Stimulated activated naive CD8-positive, alpha-beta T cell treated with anti-CD3 and anti-CD28 coated beads, Interleukin-15, amount 100 ng/mL, for 72 hours (primary cell): ENCODE results near the gene ZNF618.

Source experiments
- ATAC-seq: fragments of 150-1000 bp; cut with Tn5 transposase; 2 replicates; pipeline ENCODE4 v1.10.0; 2021; ENCODE audit warnings: mild to moderate bottlenecking, moderate library complexity
- DNase-seq, 2 donors: peaks; one replicate each; pipeline ENCODE4 v3.0.0; 2021 to 2022
- H3K27ac Mint-ChIP-seq, 2 donors: one replicate each; pipeline ENCODE4 v1.8.0; 2022; ENCODE audit warnings: mild to moderate bottlenecking in 2 of 2, mixed read lengths in 2 of 2, moderate library complexity in 2 of 2
- H3K27me3 Mint-ChIP-seq: one replicate; pipeline ENCODE4 v1.8.0; 2022; ENCODE audit warnings: mixed read lengths
- H3K4me1 Mint-ChIP-seq: one replicate; pipeline ENCODE4 v1.8.0; 2022; ENCODE audit warnings: mild to moderate bottlenecking, mixed read lengths
- H3K4me3 Mint-ChIP-seq, 2 donors: one replicate each; pipeline ENCODE4 v1.8.0; 2022; ENCODE audit warnings: mild to moderate bottlenecking in 2 of 2, mixed read lengths in 2 of 2, moderate library complexity in 1 of 2
- H3K9me3 Mint-ChIP-seq, 2 donors: one replicate each; pipeline ENCODE4 v1.8.0; 2022; ENCODE audit warnings: mixed read lengths in 2 of 2

The ZNF618 gene

DNA sequence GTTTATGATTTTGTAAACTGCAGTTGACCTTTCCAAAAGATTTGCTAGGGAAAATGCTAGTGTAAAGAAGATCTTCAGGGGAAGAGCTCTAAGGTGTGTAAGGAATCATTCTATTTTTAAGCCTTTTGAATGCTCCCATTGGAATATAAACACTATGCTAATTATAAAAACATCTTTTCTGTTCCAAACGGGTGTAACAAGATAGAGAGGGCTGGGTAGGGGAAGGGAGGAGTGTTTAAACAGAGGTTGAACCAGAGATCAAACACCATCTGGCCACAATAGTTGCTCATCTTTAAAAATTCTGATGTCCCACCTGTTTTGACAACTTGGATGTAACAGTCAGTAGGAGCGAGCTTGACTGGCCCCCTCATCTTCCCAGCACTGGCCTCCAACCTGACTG is 38.4 kb downstream of the ZNF618 start:
- DNase-seq (no peak), ATAC-seq (no peak)
- Mint-ChIP-seq H3K27me3 (no peaks in the 10 kb centered on the region), H3K27ac (no peak overlapping the region), H3K9me3 (no peaks in the 10 kb centered on the region), H3K4me1 (no peaks in the 10 kb centered on the region), H3K4me3 (no peak overlapping the region)

DNA sequence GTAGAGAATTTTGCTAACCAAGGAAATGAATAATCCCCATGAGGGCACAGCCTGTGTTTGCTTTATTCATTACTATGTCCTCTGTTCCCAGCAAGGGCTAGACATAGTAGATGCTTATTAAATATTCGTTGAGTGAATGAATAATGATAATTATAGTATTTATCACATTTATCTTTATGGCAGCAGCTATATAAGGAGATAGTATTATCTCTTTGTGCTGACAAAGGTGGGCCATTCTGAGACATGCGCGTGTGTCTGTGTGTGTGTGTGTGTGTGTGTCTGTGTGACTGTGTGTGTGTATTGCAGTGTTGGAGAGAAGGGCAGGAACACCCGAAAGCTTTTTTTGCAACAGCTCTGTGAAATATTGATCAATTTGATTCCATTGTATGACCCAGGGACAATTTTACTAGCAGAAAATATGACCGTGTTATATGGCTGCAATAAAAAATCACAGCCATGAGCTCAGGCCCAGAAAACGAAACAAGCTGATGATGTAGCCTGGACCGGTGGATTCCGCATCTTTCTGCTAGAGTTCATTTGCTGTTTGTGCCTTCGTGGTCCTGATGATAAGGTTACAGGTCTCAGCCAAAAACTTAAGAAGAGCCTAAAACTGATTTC is 39.8 kb downstream of the ZNF618 start:
- H3K27me3 Mint-ChIP-seq: no peaks in the 10 kb centered on the region
- no peak for ATAC-seq
- no peak overlapping the region for H3K27ac Mint-ChIP-seq
- H3K9me3 Mint-ChIP-seq: no peaks in the 10 kb centered on the region
- H3K4me1 Mint-ChIP-seq: no peaks in the 10 kb centered on the region
- DNase-seq: no peak
- H3K4me3 Mint-ChIP-seq: no peak overlapping the region

DNA sequence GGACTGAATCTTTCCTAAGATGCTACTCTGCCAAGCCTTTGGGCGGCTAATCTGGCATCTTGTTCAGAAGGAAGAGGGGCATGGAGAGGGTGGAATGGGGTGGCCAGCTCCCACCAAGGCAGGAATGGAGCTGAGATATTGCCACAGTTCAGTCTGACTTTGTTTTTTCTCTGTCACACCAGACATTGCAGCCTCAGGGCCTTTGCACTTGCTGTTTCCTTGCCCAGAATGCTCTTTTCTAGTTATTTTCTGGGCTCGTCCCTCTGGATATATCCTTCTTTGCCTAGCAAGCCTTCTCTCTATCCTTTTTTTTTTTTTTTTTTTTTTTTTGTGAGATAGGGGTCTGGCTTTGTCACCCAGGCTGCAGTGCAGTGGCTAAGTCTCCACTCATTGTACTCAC is 40.8 kb downstream of the ZNF618 start:
- DNase-seq (no peak), ATAC-seq (no peak)
- Mint-ChIP-seq H3K4me3 (no peak overlapping the region), H3K9me3 (peaks cover 1 to 2% of the 10 kb centered on the region in 2 donors), H3K4me1 (peaks cover 2% of the 10 kb centered on the region), H3K27me3 (no peaks in the 10 kb centered on the region), H3K27ac (no peak overlapping the region)

DNA sequence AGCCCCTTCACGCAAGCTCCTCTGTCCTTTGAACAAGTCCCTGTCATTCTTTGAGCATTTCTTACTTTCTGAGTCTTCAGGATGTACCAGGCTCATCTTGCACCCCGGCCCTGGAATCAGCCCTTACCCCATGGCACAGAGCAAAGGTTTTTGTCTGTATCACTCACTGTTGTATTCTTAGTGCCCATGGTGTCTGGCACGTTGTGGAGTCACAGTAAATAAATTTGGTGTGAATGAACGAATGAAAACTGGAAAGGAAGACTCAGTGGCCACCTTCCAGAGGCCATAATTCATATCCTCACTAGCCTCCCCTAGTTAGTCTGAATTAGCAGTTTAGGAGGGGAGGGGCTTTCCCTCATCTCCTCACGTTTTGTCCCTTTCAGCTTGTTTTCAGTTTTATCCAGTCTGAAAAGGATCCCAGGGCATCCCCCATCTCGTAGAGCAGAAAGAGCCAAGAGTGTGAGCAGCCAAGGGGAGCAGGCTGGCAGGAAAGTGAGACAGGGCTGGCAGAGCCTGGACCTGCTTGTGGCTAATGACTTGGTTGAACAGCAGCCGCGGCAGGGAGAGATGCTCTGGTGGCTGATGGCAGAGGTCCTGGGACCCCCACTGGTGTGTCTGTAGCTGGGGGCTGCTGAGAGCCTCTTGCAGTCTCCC is 42.7 kb downstream of the ZNF618 start:
- Mint-ChIP-seq H3K27ac (no peak overlapping the region), H3K4me3 (no peak overlapping the region), H3K4me1 (peaks cover 6% of the 10 kb centered on the region), H3K27me3 (no peaks in the 10 kb centered on the region), H3K9me3 (peaks cover 5 to 9% of the 10 kb centered on the region in 2 donors)
- ATAC-seq (no peak), DNase-seq (no peak)

DNA sequence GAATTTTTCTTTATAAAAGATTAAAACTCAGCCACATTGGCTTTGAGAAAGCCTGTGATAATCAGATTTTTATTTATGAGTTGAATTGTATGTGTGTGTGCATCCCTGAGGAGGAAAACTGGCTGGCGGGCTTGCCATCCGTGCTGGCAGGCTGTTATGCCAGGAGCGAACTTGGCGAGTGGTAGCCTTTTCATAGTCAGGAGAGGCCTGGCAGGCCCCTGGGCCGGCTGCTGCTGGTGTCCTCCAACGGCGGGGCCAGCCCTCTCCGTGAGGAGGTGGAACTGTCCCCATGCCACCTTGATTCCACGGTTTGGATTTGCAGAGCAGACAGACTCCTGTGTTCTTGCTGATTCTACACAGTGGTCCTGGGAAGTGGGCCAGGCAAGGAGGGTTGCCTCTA is 43.3 kb downstream of the ZNF618 start:
- H3K9me3 Mint-ChIP-seq: peaks cover 9 to 11% of the 10 kb centered on the region in 2 donors
- H3K4me3 Mint-ChIP-seq: no peak overlapping the region
- H3K27ac Mint-ChIP-seq: peak overlapping the region in 1 of 2 donors; percentile 27
- H3K27me3 Mint-ChIP-seq: no peaks in the 10 kb centered on the region
- no peak for DNase-seq
- ATAC-seq: no peak
- peaks cover 6% of the 10 kb centered on the region for H3K4me1 Mint-ChIP-seq

DNA sequence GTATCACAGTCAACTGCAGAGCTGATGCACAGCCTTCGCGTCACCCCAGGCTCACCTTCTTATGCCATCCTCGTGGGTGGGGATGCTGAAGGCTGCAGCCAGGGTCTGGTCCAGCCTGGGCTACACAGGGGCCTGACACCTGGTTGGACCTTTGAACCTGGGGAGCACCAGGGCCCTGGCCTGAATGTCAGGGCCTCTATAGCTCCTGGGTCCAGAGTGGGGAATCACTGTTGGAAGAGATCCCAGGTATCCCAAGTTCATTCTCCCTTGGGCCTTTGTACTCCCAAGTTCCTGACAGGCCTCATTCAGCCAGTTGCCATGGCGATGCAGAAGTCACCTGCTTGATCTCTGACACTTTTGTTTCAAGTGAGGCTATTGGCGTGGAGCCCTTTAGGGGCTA is 43.8 kb downstream of the ZNF618 start:
- Mint-ChIP-seq H3K27ac (no peak overlapping the region), H3K27me3 (no peaks in the 10 kb centered on the region), H3K4me1 (peaks cover 6% of the 10 kb centered on the region), H3K9me3 (peaks cover 14 to 16% of the 10 kb centered on the region in 2 donors), H3K4me3 (no peak overlapping the region)
- DNase-seq (no peak), ATAC-seq (no peak)

DNA sequence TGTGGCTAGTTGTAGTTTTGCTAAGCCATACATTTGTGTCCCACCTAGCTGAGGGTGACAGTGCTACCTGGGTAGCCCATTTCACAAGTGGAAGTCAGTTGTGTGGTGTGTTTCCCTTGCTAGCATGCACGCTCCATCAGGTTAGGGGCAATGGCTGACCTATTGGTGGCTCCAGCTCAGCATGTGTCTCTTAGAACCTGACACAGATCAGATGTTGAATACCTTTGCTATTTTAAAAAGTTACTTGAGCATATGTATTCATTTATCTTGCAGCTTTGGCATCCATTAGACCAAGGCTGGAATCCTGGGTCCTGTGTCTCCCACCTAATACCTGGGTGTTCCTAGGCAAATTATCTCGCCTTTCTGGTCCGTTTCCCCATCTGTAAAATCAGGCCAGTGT is 44.8 kb downstream of the ZNF618 start:
- Mint-ChIP-seq H3K27ac (no peak overlapping the region), H3K4me3 (no peak overlapping the region), H3K9me3 (peaks cover 16 to 17% of the 10 kb centered on the region in 2 donors), H3K4me1 (peaks cover 6% of the 10 kb centered on the region), H3K27me3 (no peaks in the 10 kb centered on the region)
- no peak for ATAC-seq
- DNase-seq: no peak

DNA sequence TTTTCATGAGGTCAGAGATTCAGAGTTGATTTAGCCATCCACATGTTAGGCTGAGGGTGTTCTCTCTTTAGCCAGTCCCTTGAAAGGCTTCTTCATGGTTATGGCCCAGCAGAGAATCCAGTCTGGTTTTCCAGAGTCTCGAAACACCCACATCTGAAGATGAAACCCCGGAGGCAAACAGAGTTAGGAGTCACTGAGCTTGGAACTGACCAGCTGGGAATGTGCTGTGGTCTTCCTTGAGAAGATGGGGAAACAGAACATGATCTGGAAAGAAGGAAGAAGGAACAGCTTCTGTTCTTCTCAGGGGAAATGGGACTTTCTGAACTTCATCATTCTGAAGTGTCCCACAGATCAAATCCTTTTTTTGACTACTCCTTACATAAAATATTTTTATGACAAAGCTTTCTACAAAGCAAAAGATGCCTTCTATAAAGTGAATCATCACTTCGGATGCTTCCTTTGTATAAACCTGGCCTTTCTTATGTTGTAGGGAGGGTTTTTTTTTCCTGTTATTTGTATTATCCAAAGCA is 45.4 kb downstream of the ZNF618 start:
- H3K27ac Mint-ChIP-seq: no peak overlapping the region

DNA sequence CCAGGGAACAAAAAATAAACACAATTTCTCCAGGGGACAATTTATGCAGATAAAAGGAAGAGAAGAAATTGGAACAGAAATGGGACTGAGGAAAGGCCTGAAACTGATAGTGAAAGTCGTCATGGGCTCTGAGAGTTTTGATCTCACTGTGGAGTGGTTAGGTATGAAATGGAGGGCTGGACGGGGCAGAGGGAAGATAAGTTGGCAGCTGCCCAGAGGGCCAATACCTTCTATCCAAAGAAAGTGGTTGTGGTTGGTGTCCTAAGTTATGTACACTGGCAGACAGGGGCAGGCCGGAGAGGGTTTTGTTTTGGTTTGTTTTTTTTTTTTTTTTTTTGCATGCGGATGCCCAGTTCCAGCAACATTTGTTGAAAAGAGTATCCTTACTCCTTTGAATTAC is 46.1 kb downstream of the ZNF618 start:
- H3K4me3 Mint-ChIP-seq: no peak overlapping the region
- peaks cover 22 to 24% of the 10 kb centered on the region in 2 donors for H3K9me3 Mint-ChIP-seq
- peak overlapping the region in 1 of 2 donors; percentile 59 for H3K27ac Mint-ChIP-seq
- DNase-seq (no peak), ATAC-seq (no peak)
- H3K4me1 Mint-ChIP-seq: peaks cover 6% of the 10 kb centered on the region
- H3K27me3 Mint-ChIP-seq: no peaks in the 10 kb centered on the region

More for the DNA sequence above, 45.4 kb downstream of the ZNF618 start:
- Mint-ChIP-seq H3K4me3 (no peak overlapping the region), H3K9me3 (peaks cover 19 to 21% of the 10 kb centered on the region in 2 donors), H3K4me1 (peaks cover 6% of the 10 kb centered on the region), H3K27me3 (no peaks in the 10 kb centered on the region)
- DNase-seq (no peak), ATAC-seq (no peak)

DNA sequence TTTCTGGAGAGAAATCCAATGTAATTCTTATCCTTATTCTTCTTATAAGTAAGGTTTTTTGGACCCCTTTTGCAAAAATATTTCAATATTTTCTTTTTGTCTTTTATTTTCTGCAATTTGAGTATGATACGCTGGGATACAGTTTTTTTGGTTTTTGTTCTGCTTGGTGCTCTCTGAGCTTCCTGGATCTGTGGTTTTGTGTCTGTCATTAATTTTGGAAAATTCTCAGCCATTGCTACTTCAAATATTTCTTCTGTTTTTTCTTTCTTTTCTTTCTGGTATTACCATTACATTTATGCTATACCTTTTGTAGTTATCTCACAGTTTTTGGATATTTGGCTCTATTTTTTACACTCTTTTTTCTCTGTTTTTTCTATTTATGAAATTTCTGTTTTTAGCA is 50.1 kb downstream of the ZNF618 start:
- Mint-ChIP-seq H3K9me3 (peaks cover 33 to 36% of the 10 kb centered on the region in 2 donors), H3K4me3 (no peak overlapping the region), H3K27me3 (no peaks in the 10 kb centered on the region), H3K27ac (no peak overlapping the region), H3K4me1 (peaks cover 6% of the 10 kb centered on the region)
- ATAC-seq (no peak), DNase-seq (no peak)

DNA sequence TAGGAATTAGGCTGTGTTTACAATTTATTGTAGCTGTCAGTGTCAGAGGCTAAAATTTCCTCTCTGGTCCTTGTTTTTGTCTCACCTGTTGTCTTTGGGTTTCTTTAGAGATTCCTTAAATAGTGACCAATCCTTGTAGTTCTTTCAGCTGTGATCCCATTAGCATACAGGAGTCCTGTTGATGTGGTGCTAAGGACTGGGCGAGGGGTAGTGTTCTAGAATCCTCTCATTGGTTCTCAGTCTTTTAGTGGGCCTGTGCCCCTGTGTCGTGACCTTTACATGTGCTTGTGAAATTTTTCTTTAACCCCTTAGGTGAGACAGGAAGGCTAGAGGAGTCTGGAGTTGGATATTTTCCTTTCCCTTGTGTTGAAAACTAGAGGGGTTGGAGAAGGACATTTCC is 51.2 kb downstream of the ZNF618 start:
- no peaks in the 10 kb centered on the region for H3K27me3 Mint-ChIP-seq
- DNase-seq: no peak
- H3K9me3 Mint-ChIP-seq: peaks cover 28 to 31% of the 10 kb centered on the region in 2 donors
- no peak overlapping the region for H3K4me3 Mint-ChIP-seq
- H3K27ac Mint-ChIP-seq: no peak overlapping the region
- no peak for ATAC-seq
- H3K4me1 Mint-ChIP-seq: no peaks in the 10 kb centered on the region

DNA sequence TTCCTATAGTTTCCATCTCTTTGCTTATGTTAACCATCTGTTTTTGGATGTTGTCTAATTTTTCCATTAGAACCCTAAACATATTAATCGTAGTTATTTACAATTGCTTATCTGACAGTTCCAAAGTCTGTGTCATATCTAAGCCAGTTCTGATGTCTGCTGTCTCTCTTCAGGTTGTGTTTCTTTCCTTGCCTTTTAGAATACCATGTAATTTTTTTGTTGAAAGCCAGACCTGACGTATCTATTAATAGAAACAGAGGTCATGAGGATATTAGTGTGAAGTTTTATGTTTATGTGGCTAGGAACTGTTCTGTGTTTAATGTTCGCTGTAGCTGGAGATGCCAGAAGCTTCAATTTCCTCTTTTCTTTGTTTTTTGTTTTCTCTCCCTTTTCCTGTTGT is 52.2 kb downstream of the ZNF618 start:
- H3K9me3 Mint-ChIP-seq: peaks cover 23 to 31% of the 10 kb centered on the region in 2 donors
- no peak for ATAC-seq

DNA sequence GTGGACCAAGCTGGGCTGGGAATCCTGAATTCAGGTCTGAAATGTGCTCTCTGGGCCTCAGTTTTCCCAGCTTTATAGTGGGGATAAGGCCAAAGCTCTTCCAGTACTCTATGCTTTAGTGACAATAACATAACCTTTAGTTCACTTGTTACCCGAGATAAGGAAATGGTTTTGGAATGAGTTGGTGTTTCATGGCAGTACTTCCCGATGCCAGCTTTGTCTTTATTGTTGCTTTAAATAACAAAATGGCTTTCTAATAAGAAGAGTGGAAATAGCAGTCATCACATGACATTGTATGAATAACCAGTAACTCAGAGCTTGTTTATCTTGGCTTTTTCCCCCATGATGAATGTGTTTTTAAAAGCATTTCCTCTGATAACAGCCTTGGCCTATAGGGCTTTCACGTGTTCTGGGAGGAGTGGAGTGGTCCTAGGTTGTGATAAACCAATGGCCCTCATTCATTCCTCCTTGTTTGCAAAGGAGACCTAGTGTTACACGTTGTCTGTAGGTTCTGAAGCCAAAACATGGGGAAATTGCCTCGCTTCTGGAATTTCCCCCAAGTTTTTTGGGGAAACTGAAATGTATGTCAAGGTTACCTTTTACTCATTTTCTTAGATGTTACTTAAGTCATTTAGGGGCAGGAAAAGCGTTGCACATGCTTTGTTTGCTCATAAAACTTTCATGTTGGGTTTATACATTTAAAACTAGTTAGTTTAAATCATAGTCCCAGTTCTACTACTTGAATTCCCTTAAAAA is 53.7 kb downstream of the ZNF618 start:
- no peaks in the 10 kb centered on the region for H3K4me1 Mint-ChIP-seq
- DNase-seq: no peak
- ATAC-seq: no peak
- no peak overlapping the region for H3K27ac Mint-ChIP-seq
- no peaks in the 10 kb centered on the region for H3K27me3 Mint-ChIP-seq
- peaks cover 17 to 23% of the 10 kb centered on the region in 2 donors for H3K9me3 Mint-ChIP-seq
- no peak overlapping the region for H3K4me3 Mint-ChIP-seq

More for the DNA sequence above, 52.2 kb downstream of the ZNF618 start:
- H3K4me3 Mint-ChIP-seq: no peak overlapping the region
- no peaks in the 10 kb centered on the region for H3K27me3 Mint-ChIP-seq
- H3K4me1 Mint-ChIP-seq: no peaks in the 10 kb centered on the region
- no peak overlapping the region for H3K27ac Mint-ChIP-seq
- no peak for DNase-seq

DNA sequence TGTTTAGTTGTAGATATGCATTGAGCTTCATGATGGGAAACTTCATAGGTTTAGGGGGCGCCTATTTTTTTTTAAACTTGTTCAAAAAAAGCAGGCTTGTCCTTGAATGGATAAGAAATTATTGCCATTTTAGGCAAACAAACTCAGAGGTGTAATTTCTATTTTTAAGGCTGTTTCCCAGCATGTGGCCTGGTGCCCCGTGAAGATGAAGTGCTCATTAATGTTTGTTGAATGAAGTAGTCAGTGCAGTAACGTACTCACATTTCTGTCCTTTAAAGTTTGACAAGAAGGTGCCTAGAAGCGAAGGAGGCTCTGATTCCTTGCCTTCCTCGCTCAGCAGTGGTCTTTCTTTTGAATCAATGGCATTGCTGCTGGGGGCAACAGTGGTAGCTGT is 54.3 kb downstream of the ZNF618 start:
- Mint-ChIP-seq H3K4me1 (no peaks in the 10 kb centered on the region), H3K27ac (no peak overlapping the region), H3K4me3 (no peak overlapping the region), H3K27me3 (no peaks in the 10 kb centered on the region), H3K9me3 (peaks cover 16 to 19% of the 10 kb centered on the region in 2 donors)
- DNase-seq: no peak
- no peak for ATAC-seq

DNA sequence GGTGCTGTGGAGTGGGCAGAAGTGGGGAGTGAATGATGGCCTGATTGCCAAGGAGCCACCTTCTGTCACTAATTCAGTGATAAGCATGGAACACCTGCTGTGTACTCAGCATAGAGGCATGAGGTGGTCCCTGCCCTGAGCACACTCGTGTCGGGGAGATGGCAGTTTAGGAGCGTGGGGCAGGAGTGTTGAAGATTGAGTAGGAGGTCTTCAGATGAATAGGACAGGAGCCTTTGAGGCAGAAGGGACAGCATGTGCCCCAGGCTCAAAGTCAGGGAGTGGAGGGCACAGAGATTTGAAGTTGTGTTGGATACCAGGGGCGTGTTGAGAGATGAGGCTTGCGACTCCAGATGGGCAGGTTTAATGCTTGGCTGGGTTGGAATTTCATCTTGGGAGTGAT is 55.0 kb downstream of the ZNF618 start:
- Mint-ChIP-seq H3K4me1 (no peaks in the 10 kb centered on the region), H3K27ac (no peak overlapping the region), H3K4me3 (no peak overlapping the region), H3K9me3 (peaks cover 16 to 19% of the 10 kb centered on the region in 2 donors), H3K27me3 (no peaks in the 10 kb centered on the region)
- DNase-seq (no peak), ATAC-seq (no peak)

DNA sequence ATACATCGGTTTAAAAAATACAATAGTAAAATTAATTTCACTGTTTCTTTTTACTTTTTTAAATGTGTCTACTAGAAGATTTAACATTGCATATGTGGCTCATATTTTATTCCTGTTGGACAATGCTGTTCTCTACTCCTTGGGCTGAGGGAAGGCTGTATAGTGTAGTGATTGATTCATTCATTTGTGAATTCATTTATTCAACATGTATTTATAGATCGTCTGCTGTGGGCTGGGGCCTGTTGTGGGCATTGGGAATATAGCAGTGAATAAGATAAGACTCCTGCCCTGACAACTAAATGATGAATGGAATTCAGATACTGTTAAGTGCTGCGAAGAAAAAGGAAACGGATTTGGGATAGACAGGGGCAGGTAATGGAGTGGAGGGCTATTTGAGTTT is 55.7 kb downstream of the ZNF618 start:
- H3K9me3 Mint-ChIP-seq: peaks cover 11 to 12% of the 10 kb centered on the region in 2 donors

More for the DNA sequence above, 55.7 kb downstream of the ZNF618 start:
- ATAC-seq: no peak
- H3K4me3 Mint-ChIP-seq: no peak overlapping the region
- DNase-seq: no peak
- no peak overlapping the region for H3K27ac Mint-ChIP-seq
- no peaks in the 10 kb centered on the region for H3K27me3 Mint-ChIP-seq
- no peaks in the 10 kb centered on the region for H3K4me1 Mint-ChIP-seq
